ENCODE results near the gene PDZD4. TPM values are rescaled to one million over a fixed set of nuclear protein-coding genes. Genes with fewer than 3 reads are reported as not detected.

PDZD4 gene
- total and polyA plus RNA-seq, 9 of the 15 experiments (the other 6 are each of a cell fraction or from before 2014, with no cell fraction given): 0.05 to 0.38 (median 0.07) TPM; not detected in 5

DNA sequence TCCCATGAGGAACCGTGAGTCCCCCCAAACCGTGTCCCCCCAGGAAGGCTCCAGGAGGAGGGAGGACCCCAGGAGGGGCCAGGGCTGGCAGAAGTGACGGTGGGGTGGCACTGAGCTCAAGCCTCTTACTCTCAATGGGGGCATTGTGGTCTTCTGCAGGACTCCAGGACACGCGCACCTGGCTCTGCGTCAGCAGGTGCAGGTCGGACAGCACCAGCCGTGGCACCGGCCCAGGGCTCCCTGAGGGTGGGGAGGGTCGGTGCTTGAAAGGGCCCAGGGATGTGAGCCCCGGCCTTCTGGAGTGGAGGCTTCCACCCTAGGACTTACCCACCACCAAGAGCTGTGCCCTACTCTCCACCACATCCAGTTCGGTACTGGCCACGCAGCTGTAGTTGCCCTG, 37.3 kb upstream of the PDZD4 start:
- BruUV-seq (replicated peaks): no TSS peak
- ChIA-PET CTCF (ENCODE audit: low intra/inter-chr PET ratio) (no interaction called here), POLR2A (interaction anchor here (1.2 kb wide), 1 partner anchor 14 kb away, joined by 6 read pairs; no protein-coding TSS in a partner anchor)
- TF ChIP-seq ZNF436 (CRISPR knock-in tag; IDR thresholded peaks at IDR 0.05) (no peak), TAF9B (IDR thresholded peaks at IDR 0.05; ENCODE audit: partially characterized antibody) (no peak), TAF15 (IDR thresholded peaks at IDR 0.05; ENCODE audit: low read depth, low read length) (no peak), ILF3 (IDR thresholded peaks at IDR 0.05; ENCODE audit: borderline replicate concordance) (no peak), GATAD2B (IDR thresholded peaks at IDR 0.05; ENCODE audit: borderline replicate concordance) (no peak), MAFF (IDR thresholded peaks at IDR 0.05; ENCODE audit: low read length) (no peak), EGR1 (conservative IDR thresholded peaks at IDR 0.05) (no peak), KLF10 (CRISPR knock-in tag; IDR thresholded peaks at IDR 0.05) (no peak), IFI16 (CRISPR knock-in tag; IDR thresholded peaks at IDR 0.05) (no peak), CEBPB (tag; IDR thresholded peaks at IDR 0.05) (no peak), SREBF2 (CRISPR knock-in tag; IDR thresholded peaks at IDR 0.05) (no peak)
- intact Hi-C loops (cut with micrococcal nuclease): no loop called here
- no peak for DNase-seq (ENCODE audit: extremely low read depth in 1 of 4, low spot score in 3 of 4)
- H3K9ac ChIP-seq (ENCODE audit: insufficient read depth in 1 of 2, low read depth in 2 of 2, low read length in 2 of 2): no peak overlapping the region
- H3K4me2 ChIP-seq (ENCODE audit: insufficient read depth, low read length): no peak overlapping the region
- H3K4me3 ChIP-seq: no peak overlapping the region
- H3K9me1 ChIP-seq (ENCODE audit: control insufficient read depth, insufficient read depth, low read length): no peaks in the 10 kb centered on the region
- H3K27ac ChIP-seq (ENCODE audit: extremely low read depth, low read depth, low read length): no peak overlapping the region
- FAIRE-seq: no peak
- H3K27me3 ChIP-seq (ENCODE audit: control insufficient read depth in 2 of 2, insufficient read depth in 2 of 2, low read length in 2 of 2): peaks cover 17 to 82% of the 10 kb centered on the region in 2 experiments; a peak in 4 of 5 replicates
- in situ Hi-C loops (cut with MboI): no loop called here
- WGBS (ENCODE audit: insufficient coverage, low coverage, missing lambda C conversion rate): 4% methylated on average over 10 of the region's 13 CpGs
- H3K36me3 ChIP-seq (ENCODE audit: control insufficient read depth, insufficient read depth, low read length): no peaks in the 10 kb centered on the region
- H4K20me1 ChIP-seq (replicated peaks; ENCODE audit: control insufficient read depth, insufficient read depth, low read length): 0 out of 2 replicates have a peak, but pooled peaks cover 12% of the 10 kb centered on the region
- ATAC-seq: no peak
- H3K9me3 ChIP-seq (replicated peaks; ENCODE audit: control insufficient read depth, insufficient read depth, low read depth, low read length): no peaks in the 10 kb centered on the region
- H3K4me1 ChIP-seq (replicated peaks in 1 of 2; ENCODE audit: control insufficient read depth in 2 of 2, insufficient read depth in 2 of 2, low read length in 2 of 2): peaks cover 0 to 32% of the 10 kb centered on the region in 2 experiments; a peak in 2 of 5 replicates
- H3K79me2 ChIP-seq (ENCODE audit: control insufficient read depth, insufficient read depth, low read length): no peaks in the 10 kb centered on the region
- H2AFZ ChIP-seq (ENCODE audit: low read depth, low read length): no peak overlapping the region

Measured in K562 (cell line).